ENCODE data around the gene FAM131B.

DNA sequence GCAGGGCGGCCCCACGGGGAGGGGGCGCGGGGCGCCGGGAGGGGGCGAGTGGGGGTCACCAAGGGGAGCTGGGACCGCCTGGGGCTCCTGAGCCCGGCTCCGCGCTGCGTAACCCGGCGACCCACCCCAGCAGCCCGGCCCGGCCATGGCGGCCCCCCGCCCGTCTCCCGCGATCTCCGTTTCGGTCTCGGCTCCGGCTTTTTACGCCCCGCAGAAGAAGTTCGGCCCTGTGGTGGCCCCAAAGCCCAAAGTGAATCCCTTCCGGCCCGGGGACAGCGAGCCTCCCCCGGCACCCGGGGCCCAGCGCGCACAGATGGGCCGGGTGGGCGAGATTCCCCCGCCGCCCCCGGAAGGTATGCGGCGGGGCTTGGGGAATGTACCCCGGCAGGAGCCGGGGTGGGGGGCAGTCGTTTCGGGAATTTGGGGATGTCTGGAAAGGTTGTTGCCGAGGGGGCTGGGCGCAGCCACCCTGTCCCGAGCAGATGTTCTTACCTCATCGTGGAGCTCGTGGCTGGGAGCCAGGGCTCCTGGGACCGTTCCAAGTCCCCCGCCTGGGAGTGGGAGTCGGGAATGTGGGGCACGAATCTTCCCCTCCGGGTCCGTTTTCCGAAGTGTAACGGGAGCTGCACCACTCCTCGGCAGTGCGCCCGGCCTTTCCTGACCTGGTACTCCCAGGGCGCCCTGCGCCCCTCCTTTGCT is 19.1 kb upstream of the FAM131B start:
- TF ChIP-seq, protein P1, sequence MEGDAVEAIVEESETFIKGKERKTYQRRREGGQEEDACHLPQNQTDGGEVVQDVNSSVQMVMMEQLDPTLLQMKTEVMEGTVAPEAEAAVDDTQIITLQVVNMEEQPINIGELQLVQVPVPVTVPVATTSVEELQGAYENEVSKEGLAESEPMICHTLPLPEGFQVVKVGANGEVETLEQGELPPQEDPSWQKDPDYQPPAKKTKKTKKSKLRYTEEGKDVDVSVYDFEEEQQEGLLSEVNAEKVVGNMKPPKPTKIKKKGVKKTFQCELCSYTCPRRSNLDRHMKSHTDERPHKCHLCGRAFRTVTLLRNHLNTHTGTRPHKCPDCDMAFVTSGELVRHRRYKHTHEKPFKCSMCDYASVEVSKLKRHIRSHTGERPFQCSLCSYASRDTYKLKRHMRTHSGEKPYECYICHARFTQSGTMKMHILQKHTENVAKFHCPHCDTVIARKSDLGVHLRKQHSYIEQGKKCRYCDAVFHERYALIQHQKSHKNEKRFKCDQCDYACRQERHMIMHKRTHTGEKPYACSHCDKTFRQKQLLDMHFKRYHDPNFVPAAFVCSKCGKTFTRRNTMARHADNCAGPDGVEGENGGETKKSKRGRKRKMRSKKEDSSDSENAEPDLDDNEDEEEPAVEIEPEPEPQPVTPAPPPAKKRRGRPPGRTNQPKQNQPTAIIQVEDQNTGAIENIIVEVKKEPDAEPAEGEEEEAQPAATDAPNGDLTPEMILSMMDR (IDR thresholded peaks at IDR 0.05; ENCODE audit: low read depth, low read length): no peak
- TF ChIP-seq, protein P2, sequence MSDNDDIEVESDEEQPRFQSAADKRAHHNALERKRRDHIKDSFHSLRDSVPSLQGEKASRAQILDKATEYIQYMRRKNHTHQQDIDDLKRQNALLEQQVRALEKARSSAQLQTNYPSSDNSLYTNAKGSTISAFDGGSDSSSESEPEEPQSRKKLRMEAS (IDR thresholded peaks at IDR 0.05; ENCODE audit: low read depth, low read length): no peak
- no peak for TF ChIP-seq POLR2A (IDR thresholded peaks at IDR 0.05; ENCODE audit: extremely low read depth, insufficient read length)
- no peak for TF ChIP-seq MYC (IDR thresholded peaks at IDR 0.05; ENCODE audit: low read depth, low read length)
